ENCODE data around the gene BBS9.

Gene BBS9

DNA sequence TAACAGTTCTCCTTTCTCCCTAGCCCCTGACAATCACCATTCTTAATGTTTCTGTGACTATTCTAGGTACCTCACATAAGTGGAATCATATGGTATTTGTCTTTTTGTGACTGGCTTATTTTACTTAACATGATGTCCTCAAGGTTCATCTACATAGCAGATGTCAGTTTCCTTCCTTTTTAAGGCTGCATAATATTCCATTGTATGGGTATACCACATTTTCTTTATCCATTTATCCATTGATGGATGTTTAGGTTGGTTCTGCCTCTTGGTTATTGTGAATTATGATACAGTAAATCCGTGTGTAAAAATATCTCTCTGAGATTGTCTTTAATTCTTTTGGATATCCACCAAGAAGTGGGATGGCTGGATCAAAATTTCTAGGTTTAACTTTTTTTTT is 13.2 kb downstream of the BBS9 start:
- no peak for TF ChIP-seq FOXP2 (optimal IDR thresholded peaks at IDR 0.05; ENCODE audit: borderline replicate concordance, extremely low read depth, extremely low read length, insufficient read depth)
- TF ChIP-seq SIN3A (IDR thresholded peaks at IDR 0.05; ENCODE audit: borderline replicate concordance, insufficient read depth, low read length), result no peak
- TF ChIP-seq, protein P1, sequence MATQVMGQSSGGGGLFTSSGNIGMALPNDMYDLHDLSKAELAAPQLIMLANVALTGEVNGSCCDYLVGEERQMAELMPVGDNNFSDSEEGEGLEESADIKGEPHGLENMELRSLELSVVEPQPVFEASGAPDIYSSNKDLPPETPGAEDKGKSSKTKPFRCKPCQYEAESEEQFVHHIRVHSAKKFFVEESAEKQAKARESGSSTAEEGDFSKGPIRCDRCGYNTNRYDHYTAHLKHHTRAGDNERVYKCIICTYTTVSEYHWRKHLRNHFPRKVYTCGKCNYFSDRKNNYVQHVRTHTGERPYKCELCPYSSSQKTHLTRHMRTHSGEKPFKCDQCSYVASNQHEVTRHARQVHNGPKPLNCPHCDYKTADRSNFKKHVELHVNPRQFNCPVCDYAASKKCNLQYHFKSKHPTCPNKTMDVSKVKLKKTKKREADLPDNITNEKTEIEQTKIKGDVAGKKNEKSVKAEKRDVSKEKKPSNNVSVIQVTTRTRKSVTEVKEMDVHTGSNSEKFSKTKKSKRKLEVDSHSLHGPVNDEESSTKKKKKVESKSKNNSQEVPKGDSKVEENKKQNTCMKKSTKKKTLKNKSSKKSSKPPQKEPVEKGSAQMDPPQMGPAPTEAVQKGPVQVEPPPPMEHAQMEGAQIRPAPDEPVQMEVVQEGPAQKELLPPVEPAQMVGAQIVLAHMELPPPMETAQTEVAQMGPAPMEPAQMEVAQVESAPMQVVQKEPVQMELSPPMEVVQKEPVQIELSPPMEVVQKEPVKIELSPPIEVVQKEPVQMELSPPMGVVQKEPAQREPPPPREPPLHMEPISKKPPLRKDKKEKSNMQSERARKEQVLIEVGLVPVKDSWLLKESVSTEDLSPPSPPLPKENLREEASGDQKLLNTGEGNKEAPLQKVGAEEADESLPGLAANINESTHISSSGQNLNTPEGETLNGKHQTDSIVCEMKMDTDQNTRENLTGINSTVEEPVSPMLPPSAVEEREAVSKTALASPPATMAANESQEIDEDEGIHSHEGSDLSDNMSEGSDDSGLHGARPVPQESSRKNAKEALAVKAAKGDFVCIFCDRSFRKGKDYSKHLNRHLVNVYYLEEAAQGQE (IDR thresholded peaks at IDR 0.05; ENCODE audit: insufficient read depth in 1 of 2, low read depth in 2 of 2, low read length in 2 of 2), result no peak
- TF ChIP-seq TAF1 (IDR thresholded peaks at IDR 0.05; ENCODE audit: borderline replicate concordance, insufficient read depth, low read length), result no peak
- TF ChIP-seq POLR2AphosphoS5 (IDR thresholded peaks at IDR 0.05; ENCODE audit: low read depth, low read length), result no peak

DNA sequence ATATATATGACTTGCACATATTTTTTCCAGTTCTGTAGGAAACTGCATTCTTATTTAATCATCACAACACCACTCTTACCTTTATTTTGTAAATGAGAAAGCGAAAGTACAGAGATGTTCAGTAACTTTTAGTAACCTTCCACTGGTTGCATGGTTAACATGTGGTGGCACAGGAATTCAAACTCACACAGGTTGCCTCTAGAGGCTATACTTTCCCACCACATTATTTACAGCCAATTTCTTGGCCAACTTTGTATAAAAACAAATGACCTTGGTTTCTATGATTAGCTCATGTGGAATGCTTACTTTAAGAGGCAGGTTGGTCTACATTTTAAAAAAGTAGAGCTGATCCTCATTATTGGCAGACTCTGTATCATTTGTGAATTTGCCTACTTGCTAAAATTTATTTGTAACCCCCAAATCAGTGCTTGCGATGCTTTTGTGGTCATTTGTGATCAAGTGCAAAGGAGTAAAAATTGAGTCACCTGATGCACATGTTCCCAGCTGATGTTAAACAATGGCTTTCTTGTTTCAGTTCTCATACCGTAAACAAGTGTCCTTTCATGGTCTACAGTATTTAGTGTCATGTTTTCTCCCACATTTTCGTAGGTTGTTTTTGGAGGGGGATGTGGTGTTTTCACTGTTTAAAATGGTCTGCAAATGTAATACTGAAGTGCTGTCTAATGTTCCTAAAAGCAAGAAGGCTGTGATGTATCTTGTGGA is 14.8 kb downstream of the BBS9 start:
- TF ChIP-seq SIN3A (IDR thresholded peaks at IDR 0.05; ENCODE audit: borderline replicate concordance, insufficient read depth, low read length), result no peak
- TF ChIP-seq POLR2AphosphoS5 (IDR thresholded peaks at IDR 0.05; ENCODE audit: low read depth, low read length), result no peak
- TF ChIP-seq FOXP2 (optimal IDR thresholded peaks at IDR 0.05; ENCODE audit: borderline replicate concordance, extremely low read depth, extremely low read length, insufficient read depth), result no peak
- no peak for TF ChIP-seq TAF1 (IDR thresholded peaks at IDR 0.05; ENCODE audit: borderline replicate concordance, insufficient read depth, low read length)
- TF ChIP-seq, protein P1 (IDR thresholded peaks at IDR 0.05; ENCODE audit: insufficient read depth in 1 of 2, low read depth in 2 of 2, low read length in 2 of 2), result no peak

DNA sequence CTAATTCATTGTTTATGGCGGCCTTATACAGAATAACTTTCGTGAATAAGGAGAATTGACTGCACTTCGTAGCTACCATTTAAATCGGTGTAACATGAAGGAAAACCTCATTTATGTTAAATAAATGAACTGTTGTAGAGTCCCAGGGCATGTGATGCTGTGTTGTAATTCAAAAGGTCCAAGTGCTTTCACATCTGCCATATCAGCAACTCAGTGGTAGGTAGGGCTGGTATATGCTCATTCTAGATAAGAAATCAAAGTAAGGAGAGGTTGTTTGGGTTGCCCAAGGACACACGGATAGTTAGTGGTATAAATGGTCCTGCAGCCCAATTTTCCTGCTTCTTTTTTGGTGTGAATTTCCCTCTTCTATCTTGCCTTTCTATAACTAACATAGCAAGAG is 15.8 kb downstream of the BBS9 start:
- TF ChIP-seq FOXP2 (optimal IDR thresholded peaks at IDR 0.05; ENCODE audit: borderline replicate concordance, extremely low read depth, extremely low read length, insufficient read depth) (no peak), TAF1 (IDR thresholded peaks at IDR 0.05; ENCODE audit: borderline replicate concordance, insufficient read depth, low read length) (no peak), POLR2AphosphoS5 (IDR thresholded peaks at IDR 0.05; ENCODE audit: low read depth, low read length) (no peak), SIN3A (IDR thresholded peaks at IDR 0.05; ENCODE audit: borderline replicate concordance, insufficient read depth, low read length) (no peak)
- TF ChIP-seq, protein P1 (IDR thresholded peaks at IDR 0.05; ENCODE audit: insufficient read depth in 1 of 2, low read depth in 2 of 2, low read length in 2 of 2), result no peak

DNA sequence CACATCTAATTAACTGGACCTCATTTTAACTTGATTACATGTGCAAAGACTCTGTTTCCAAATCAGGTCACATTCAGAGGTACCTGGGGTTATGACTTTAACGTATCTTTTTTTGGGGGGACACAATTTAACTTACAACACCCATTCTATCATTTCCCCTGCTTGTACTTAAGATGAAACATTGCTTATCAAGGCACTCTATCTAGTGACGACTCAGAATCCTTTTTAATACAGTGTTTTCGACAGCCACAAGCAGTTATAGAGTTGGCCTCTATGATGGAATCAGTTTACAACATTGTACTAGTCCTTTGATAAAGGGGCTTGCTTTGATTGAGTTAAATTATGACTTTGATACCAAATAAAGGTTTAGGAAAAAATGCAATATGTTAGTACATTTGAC is 22.7 kb downstream of the BBS9 start:
- no peak for TF ChIP-seq FOXP2 (optimal IDR thresholded peaks at IDR 0.05; ENCODE audit: borderline replicate concordance, extremely low read depth, extremely low read length, insufficient read depth)
- no peak for TF ChIP-seq SIN3A (IDR thresholded peaks at IDR 0.05; ENCODE audit: borderline replicate concordance, insufficient read depth, low read length)
- TF ChIP-seq, protein P1 (IDR thresholded peaks at IDR 0.05; ENCODE audit: insufficient read depth in 1 of 2, low read depth in 2 of 2, low read length in 2 of 2), result no peak
- TF ChIP-seq POLR2AphosphoS5 (IDR thresholded peaks at IDR 0.05; ENCODE audit: low read depth, low read length), result no peak
- TF ChIP-seq TAF1 (IDR thresholded peaks at IDR 0.05; ENCODE audit: borderline replicate concordance, insufficient read depth, low read length), result no peak
